ENCODE results near the gene SLC44A5.

DNA sequence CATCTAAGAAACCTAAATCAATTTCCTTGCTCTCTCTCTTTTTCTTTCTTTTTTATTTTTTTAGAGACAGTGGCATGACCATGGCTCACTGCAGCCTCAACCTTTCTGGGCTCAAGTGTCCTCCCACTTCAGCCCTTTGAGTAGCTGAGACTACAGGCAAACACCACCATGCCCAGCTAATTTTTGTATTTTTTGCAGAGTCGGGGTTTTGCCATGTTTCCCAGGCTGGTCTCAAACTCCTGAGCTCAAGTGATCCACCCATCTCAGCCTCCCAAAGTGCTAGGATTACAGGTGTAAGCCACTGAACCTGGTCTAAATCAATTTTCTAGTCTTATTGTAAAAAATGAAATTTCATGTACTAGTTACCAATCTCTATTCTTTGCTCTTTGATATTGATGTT, 367.8 kb downstream of the SLC44A5 start:
- no peak for TF ChIP-seq EZH2 (IDR thresholded peaks at IDR 0.05; ENCODE audit: borderline replicate concordance, low read length)
- TF ChIP-seq, protein P1, sequence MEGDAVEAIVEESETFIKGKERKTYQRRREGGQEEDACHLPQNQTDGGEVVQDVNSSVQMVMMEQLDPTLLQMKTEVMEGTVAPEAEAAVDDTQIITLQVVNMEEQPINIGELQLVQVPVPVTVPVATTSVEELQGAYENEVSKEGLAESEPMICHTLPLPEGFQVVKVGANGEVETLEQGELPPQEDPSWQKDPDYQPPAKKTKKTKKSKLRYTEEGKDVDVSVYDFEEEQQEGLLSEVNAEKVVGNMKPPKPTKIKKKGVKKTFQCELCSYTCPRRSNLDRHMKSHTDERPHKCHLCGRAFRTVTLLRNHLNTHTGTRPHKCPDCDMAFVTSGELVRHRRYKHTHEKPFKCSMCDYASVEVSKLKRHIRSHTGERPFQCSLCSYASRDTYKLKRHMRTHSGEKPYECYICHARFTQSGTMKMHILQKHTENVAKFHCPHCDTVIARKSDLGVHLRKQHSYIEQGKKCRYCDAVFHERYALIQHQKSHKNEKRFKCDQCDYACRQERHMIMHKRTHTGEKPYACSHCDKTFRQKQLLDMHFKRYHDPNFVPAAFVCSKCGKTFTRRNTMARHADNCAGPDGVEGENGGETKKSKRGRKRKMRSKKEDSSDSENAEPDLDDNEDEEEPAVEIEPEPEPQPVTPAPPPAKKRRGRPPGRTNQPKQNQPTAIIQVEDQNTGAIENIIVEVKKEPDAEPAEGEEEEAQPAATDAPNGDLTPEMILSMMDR (IDR thresholded peaks at IDR 0.05; ENCODE audit: low read length): no peak

Data from OCI-LY1 (cell line).